HEK293 (cell line): ENCODE measurements around the gene CD8B.

ENCODE experiments used
- CTCF ChIA-PET: fragments of 350-600 bp; formaldehyde crosslinking; extraction: SDS; loops from one replicate; lab custom pipeline; 2021; ENCODE audit warnings: antibody characterized with exemption; lab: Yijun Ruan, JAX
- POLR2A ChIA-PET: fragments of 300-600 bp; formaldehyde crosslinking; extraction: SDS; loops from one replicate; lab custom pipeline; 2020; ENCODE audit warnings: antibody characterized with exemption, inconsistent platforms; lab: Yijun Ruan, JAX
- H3K27ac ChIP-seq: fragments of 200-500 bp; sonication (Bioruptor generic); 2 replicates; pipeline ENCODE4 v1.5.1; 2014; ENCODE audit warnings: low read depth, low read length, control low read depth, inconsistent platforms; ENCODE audit errors: extremely low read depth
- H3K36me3 ChIP-seq, 2 experiments: fragments of 200-500 bp in 1 of 2; sonication (Bioruptor generic) in 1 of 2; 1 replicate in 1 of 2; 2 replicates in 1 of 2; pipeline ENCODE4 v1.5.1; 2014 to 2017; ENCODE audit warnings: inconsistent platforms in 2 of 2, low read length in 2 of 2; ENCODE audit not compliant: control insufficient read depth in 2 of 2, insufficient read depth in 1 of 2
- H3K4me1 ChIP-seq: fragments of 200-500 bp; sonication (Bioruptor generic); 2 replicates; pipeline ENCODE4 v1.5.1; 2014; ENCODE audit warnings: mild to moderate bottlenecking, low read length, inconsistent platforms; ENCODE audit not compliant: control insufficient read depth, insufficient read depth
- H3K4me3 ChIP-seq: 2 replicates; pipeline ENCODE4 v1.5.1; 2011; ENCODE audit warnings: low read depth, mild to moderate bottlenecking, control low read depth, low read length, moderate library complexity
- H3K9me3 ChIP-seq: fragments of 200-500 bp; sonication (Bioruptor generic); 2 replicates; pipeline ENCODE4 v1.5.1; 2014; ENCODE audit warnings: low read depth, low read length, inconsistent platforms; ENCODE audit not compliant: control insufficient read depth, insufficient read depth
- KLF9 ChIP-seq: fragments of 450-650 bp; formaldehyde crosslinking; IDR thresholded peaks from 2 replicates; pipeline ENCODE4 v1.5.1; 2016; ENCODE audit warnings: missing biosample characterization, missing genetic modification characterization, low read depth
- MEIS1 ChIP-seq: sonication (generic); formaldehyde crosslinking; IDR thresholded peaks from 2 replicates; pipeline ENCODE4 v1.8.1; 2022; ENCODE audit warnings: missing genetic modification reagents, mild to moderate bottlenecking, borderline replicate concordance
- ZNF10 ChIP-seq: fragments of 450-650 bp; formaldehyde crosslinking; IDR thresholded peaks from 2 replicates; pipeline ENCODE4 v1.5.1; 2017; ENCODE audit warnings: missing biosample characterization, missing genetic modification characterization
- ZNF24 ChIP-seq: fragments of 450-650 bp; formaldehyde crosslinking; IDR thresholded peaks from 2 replicates; pipeline ENCODE4 v1.5.1; 2016; ENCODE audit warnings: missing biosample characterization, missing genetic modification characterization
- ZNF354C ChIP-seq: fragments of 450-650 bp; formaldehyde crosslinking; IDR thresholded peaks from 2 replicates; pipeline ENCODE4 v1.5.1; 2016; ENCODE audit warnings: missing biosample characterization, missing genetic modification characterization, low read depth, borderline replicate concordance
- ZNF596 ChIP-seq: fragments of 450-650 bp; IDR thresholded peaks from 2 replicates; pipeline ENCODE4 v1.5.0; 2018; ENCODE audit warnings: missing biosample characterization, mild to moderate bottlenecking, missing genetic modification characterization, moderate library complexity
- ZNF610 ChIP-seq: fragments of 450-650 bp; formaldehyde crosslinking; IDR thresholded peaks from 2 replicates; pipeline ENCODE4 v1.5.1; 2016; ENCODE audit warnings: missing biosample characterization, missing genetic modification characterization, borderline replicate concordance
- ZNF768 ChIP-seq: fragments of 450-650 bp; formaldehyde crosslinking; IDR thresholded peaks from 2 replicates; pipeline ENCODE4 v1.5.1; 2018; ENCODE audit warnings: missing biosample characterization, mild to moderate bottlenecking, missing genetic modification characterization
- ZNF776 ChIP-seq: fragments of 450-650 bp; formaldehyde crosslinking; IDR thresholded peaks from 2 replicates; pipeline ENCODE4 v1.5.0; 2017; ENCODE audit warnings: missing biosample characterization, missing genetic modification characterization, borderline replicate concordance
- ZNF830 ChIP-seq: fragments of 450-650 bp; IDR thresholded peaks from 2 replicates; pipeline ENCODE4 v1.5.0; 2018; ENCODE audit warnings: missing biosample characterization, missing genetic modification characterization, low read depth, mild to moderate bottlenecking, moderate library complexity
- ZXDB ChIP-seq: fragments of 450-650 bp; formaldehyde crosslinking; IDR thresholded peaks from 2 replicates; pipeline ENCODE4 v1.5.1; 2016; ENCODE audit warnings: missing biosample characterization, missing genetic modification characterization
- TF ChIP-seq, protein P1 (sequence below): fragments of 450-650 bp; formaldehyde crosslinking; IDR thresholded peaks from 2 replicates; pipeline ENCODE4 v1.5.1; 2016; ENCODE audit warnings: missing biosample characterization, missing genetic modification characterization
- TF ChIP-seq, protein P2 (sequence below): fragments of 450-650 bp; formaldehyde crosslinking; IDR thresholded peaks from 2 replicates; pipeline ENCODE4 v1.5.1; 2016; ENCODE audit warnings: missing biosample characterization, missing genetic modification characterization, low read depth
- TF ChIP-seq, protein P3 (sequence below): fragments of 450-650 bp; formaldehyde crosslinking; IDR thresholded peaks from 2 replicates; pipeline ENCODE4 v1.5.0; 2017; ENCODE audit warnings: missing biosample characterization, missing genetic modification characterization, borderline replicate concordance
- TF ChIP-seq, protein P4 (sequence below): fragments of 450-650 bp; formaldehyde crosslinking; IDR thresholded peaks from 2 replicates; pipeline ENCODE4 v1.5.1; 2017; ENCODE audit warnings: missing biosample characterization, missing genetic modification characterization
- TF ChIP-seq, protein P5 (sequence below): fragments of 450-650 bp; formaldehyde crosslinking; IDR thresholded peaks from 2 replicates; pipeline ENCODE4 v1.5.1; 2016; ENCODE audit warnings: missing biosample characterization, missing genetic modification characterization
- TF ChIP-seq, protein P6 (sequence below): fragments of 450-650 bp; formaldehyde crosslinking; IDR thresholded peaks from 2 replicates; pipeline ENCODE4 v1.5.1; 2016; ENCODE audit warnings: missing biosample characterization, missing genetic modification characterization

CD8B gene

DNA sequence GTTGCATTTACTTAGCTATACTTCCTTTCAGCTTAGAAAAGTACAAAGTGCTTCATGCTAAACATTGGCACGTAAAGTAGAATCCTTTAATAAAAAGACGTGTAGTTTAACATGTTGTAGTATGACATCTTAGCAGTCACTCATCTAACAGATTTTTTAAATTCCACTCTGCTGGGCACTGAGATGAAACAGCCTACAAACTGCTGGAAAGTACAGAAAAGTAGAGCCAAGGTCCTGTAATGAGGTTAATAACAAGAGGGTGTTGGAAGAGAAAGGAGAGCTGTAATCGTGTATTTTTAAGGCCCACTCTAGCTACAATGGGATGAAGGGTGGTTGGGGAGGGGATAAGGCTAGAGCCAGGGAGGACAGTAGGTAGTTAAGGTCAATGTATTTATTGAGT is 81.7 kb downstream of the CD8B start:
- H3K9me3 ChIP-seq, result no peaks in the 10 kb centered on the region
- H3K4me1 ChIP-seq, result no peaks in the 10 kb centered on the region
- H3K36me3 ChIP-seq, result peaks cover 0 to 18% of the 10 kb centered on the region in 2 experiments; a peak in 1 of 3 replicates
- TF ChIP-seq ZXDB (tag by site-specific recombination) (no peak), ZNF610 (tag by site-specific recombination) (no peak), ZNF354C (tag by site-specific recombination) (no peak), ZNF768 (tag by site-specific recombination) (no peak), ZNF830 (no peak), ZNF10 (tag by site-specific recombination) (no peak), ZNF24 (no peak), ZNF596 (no peak), MEIS1 (CRISPR knock-in tag) (no peak)
- TF ChIP-seq, protein P1, sequence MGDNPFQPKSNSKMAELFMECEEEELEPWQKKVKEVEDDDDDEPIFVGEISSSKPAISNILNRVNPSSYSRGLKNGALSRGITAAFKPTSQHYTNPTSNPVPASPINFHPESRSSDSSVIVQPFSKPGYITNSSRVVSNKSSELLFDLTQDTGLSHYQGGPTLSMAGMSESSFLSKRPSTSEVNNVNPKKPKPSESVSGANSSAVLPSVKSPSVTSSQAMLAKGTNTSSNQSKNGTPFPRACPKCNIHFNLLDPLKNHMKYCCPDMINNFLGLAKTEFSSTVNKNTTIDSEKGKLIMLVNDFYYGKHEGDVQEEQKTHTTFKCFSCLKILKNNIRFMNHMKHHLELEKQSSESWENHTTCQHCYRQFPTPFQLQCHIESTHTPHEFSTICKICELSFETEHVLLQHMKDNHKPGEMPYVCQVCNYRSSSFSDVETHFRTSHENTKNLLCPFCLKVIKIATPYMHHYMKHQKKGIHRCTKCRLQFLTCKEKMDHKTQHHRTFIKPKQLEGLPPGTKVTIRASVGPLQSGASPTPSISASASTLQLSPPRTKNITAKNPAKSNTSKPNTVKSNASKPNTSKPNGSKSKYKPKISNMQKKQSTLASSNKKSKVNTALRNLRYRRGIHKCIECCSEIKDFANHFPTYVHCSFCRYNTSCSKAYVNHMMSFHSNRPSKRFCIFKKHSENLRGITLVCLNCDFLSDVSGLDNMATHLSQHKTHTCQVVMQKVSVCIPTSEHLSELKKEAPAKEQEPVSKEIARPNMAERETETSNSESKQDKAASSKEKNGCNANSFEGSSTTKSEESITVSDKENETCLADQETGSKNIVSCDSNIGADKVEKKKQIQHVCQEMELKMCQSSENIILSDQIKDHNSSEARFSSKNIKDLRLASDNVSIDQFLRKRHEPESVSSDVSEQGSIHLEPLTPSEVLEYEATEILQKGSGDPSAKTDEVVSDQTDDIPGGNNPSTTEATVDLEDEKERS (tag by site-specific recombination), result no peak
- TF ChIP-seq, protein P2, sequence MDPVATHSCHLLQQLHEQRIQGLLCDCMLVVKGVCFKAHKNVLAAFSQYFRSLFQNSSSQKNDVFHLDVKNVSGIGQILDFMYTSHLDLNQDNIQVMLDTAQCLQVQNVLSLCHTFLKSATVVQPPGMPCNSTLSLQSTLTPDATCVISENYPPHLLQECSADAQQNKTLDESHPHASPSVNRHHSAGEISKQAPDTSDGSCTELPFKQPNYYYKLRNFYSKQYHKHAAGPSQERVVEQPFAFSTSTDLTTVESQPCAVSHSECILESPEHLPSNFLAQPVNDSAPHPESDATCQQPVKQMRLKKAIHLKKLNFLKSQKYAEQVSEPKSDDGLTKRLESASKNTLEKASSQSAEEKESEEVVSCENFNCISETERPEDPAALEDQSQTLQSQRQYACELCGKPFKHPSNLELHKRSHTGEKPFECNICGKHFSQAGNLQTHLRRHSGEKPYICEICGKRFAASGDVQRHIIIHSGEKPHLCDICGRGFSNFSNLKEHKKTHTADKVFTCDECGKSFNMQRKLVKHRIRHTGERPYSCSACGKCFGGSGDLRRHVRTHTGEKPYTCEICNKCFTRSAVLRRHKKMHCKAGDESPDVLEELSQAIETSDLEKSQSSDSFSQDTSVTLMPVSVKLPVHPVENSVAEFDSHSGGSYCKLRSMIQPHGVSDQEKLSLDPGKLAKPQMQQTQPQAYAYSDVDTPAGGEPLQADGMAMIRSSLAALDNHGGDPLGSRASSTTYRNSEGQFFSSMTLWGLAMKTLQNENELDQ (tag by site-specific recombination), result no peak
- TF ChIP-seq, protein P3, sequence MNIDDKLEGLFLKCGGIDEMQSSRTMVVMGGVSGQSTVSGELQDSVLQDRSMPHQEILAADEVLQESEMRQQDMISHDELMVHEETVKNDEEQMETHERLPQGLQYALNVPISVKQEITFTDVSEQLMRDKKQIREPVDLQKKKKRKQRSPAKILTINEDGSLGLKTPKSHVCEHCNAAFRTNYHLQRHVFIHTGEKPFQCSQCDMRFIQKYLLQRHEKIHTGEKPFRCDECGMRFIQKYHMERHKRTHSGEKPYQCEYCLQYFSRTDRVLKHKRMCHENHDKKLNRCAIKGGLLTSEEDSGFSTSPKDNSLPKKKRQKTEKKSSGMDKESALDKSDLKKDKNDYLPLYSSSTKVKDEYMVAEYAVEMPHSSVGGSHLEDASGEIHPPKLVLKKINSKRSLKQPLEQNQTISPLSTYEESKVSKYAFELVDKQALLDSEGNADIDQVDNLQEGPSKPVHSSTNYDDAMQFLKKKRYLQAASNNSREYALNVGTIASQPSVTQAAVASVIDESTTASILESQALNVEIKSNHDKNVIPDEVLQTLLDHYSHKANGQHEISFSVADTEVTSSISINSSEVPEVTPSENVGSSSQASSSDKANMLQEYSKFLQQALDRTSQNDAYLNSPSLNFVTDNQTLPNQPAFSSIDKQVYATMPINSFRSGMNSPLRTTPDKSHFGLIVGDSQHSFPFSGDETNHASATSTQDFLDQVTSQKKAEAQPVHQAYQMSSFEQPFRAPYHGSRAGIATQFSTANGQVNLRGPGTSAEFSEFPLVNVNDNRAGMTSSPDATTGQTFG (tag by site-specific recombination), result no peak
- TF ChIP-seq, protein P4, sequence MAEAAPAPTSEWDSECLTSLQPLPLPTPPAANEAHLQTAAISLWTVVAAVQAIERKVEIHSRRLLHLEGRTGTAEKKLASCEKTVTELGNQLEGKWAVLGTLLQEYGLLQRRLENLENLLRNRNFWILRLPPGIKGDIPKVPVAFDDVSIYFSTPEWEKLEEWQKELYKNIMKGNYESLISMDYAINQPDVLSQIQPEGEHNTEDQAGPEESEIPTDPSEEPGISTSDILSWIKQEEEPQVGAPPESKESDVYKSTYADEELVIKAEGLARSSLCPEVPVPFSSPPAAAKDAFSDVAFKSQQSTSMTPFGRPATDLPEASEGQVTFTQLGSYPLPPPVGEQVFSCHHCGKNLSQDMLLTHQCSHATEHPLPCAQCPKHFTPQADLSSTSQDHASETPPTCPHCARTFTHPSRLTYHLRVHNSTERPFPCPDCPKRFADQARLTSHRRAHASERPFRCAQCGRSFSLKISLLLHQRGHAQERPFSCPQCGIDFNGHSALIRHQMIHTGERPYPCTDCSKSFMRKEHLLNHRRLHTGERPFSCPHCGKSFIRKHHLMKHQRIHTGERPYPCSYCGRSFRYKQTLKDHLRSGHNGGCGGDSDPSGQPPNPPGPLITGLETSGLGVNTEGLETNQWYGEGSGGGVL, result no peak
- POLR2A ChIA-PET, result no interaction called here
- CTCF ChIA-PET, result interaction anchor here (0.6 to 1.9 kb wide), 4 partner anchors 9 to 30 kb away, joined by 3 to 9 read pairs (median 4); no protein-coding TSS in a partner anchor
- H3K4me3 ChIP-seq, result no peak overlapping the region
- H3K27ac ChIP-seq, result no peak overlapping the region

DNA sequence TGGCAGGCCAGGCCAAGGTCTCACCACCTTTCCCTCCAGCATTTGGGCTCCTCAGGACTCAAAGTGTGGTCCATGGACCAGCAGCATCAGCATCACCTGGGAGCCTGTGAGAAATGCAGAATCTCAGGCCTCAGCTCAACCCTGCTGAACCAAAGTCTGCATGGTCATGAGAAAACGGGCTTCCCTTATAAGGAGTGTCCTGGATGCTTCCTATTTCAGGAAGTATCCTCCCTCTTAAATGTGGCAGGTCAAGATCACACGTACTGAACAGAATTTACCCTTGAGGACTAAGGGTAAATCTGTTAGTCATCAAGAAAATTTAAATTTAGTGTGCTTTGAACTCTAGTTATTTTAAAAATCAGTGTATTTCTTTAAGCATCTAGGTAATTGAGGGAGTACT is 82.7 kb downstream of the CD8B start:
- TF ChIP-seq KLF9 (no peak), ZNF776 (no peak)
- TF ChIP-seq, protein P5, sequence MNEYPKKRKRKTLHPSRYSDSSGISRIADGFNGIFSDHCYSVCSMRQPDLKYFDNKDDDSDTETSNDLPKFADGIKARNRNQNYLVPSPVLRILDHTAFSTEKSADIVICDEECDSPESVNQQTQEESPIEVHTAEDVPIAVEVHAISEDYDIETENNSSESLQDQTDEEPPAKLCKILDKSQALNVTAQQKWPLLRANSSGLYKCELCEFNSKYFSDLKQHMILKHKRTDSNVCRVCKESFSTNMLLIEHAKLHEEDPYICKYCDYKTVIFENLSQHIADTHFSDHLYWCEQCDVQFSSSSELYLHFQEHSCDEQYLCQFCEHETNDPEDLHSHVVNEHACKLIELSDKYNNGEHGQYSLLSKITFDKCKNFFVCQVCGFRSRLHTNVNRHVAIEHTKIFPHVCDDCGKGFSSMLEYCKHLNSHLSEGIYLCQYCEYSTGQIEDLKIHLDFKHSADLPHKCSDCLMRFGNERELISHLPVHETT (tag by site-specific recombination), result no peak
- TF ChIP-seq, protein P6, sequence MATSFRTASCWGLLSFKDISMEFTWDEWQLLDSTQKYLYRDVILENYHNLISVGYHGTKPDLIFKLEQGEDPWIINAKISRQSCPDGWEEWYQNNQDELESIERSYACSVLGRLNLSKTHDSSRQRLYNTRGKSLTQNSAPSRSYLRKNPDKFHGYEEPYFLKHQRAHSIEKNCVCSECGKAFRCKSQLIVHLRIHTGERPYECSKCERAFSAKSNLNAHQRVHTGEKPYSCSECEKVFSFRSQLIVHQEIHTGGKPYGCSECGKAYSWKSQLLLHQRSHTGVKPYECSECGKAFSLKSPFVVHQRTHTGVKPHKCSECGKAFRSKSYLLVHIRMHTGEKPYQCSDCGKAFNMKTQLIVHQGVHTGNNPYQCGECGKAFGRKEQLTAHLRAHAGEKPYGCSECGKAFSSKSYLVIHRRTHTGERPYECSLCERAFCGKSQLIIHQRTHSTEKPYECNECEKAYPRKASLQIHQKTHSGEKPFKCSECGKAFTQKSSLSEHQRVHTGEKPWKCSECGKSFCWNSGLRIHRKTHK, result no peak
- no peaks in the 10 kb centered on the region for H3K9me3 ChIP-seq
- no peak overlapping the region for H3K27ac ChIP-seq
- H3K4me3 ChIP-seq, result no peak overlapping the region
- no peaks in the 10 kb centered on the region for H3K4me1 ChIP-seq
- ChIA-PET POLR2A (no interaction called here), CTCF (interaction anchor here (1.7 to 1.8 kb wide), 2 partner anchors 11 to 14 kb away, joined by 4 to 9 read pairs; no protein-coding TSS in a partner anchor)
- H3K36me3 ChIP-seq, result peaks cover 4 to 28% of the 10 kb centered on the region in 2 experiments; a peak in 2 of 3 replicates
